Fibroblast of lung (primary cell): ENCODE results near the gene FER. TPM values are rescaled to one million over a fixed set of nuclear protein-coding genes. Genes with fewer than 3 reads are reported as not detected.

Experiments used
- DNase-seq, 2 donors: peaks; one replicate each; pipeline versions ENCODE4 v3.0.0 to v3.0.0-alpha.2; 2010; ENCODE audit warnings: low read depth in 2 of 2
- H2AFZ ChIP-seq: 2 replicates; pipeline ENCODE4 v1.5.1; 2012; ENCODE audit warnings: low read length, control low read depth, inconsistent platforms
- H3K27ac ChIP-seq: 2 replicates; pipeline ENCODE4 v1.5.1; 2011; ENCODE audit warnings: low read length, control low read depth; ENCODE audit not compliant: insufficient read depth
- H3K27me3 ChIP-seq: 2 replicates; pipeline ENCODE4 v1.5.1; 2011; ENCODE audit warnings: mild to moderate bottlenecking, low read length; ENCODE audit not compliant: control insufficient read depth, insufficient read depth
- H3K36me3 ChIP-seq: 2 replicates; pipeline ENCODE4 v1.5.1; 2011; ENCODE audit warnings: low read length; ENCODE audit not compliant: control insufficient read depth, insufficient read depth
- H3K4me1 ChIP-seq: 2 replicates; pipeline ENCODE4 v1.5.1; 2011; ENCODE audit warnings: low read length; ENCODE audit not compliant: control insufficient read depth, insufficient read depth; ENCODE audit errors: extremely low read depth
- H3K4me2 ChIP-seq: 2 replicates; pipeline ENCODE4 v1.5.1; 2011; ENCODE audit warnings: low read length, control low read depth; ENCODE audit not compliant: insufficient read depth; ENCODE audit errors: extremely low read depth
- H3K4me3 ChIP-seq, 4 experiments: fragments of 200-600 bp in 1 of 4; sonication (generic) in 1 of 4; replicated peaks in 1 of 4; 2 replicates each; pipeline ENCODE4 v1.5.1; 2011 to 2016; ENCODE audit warnings: low read length in 4 of 4, low read depth in 3 of 4, mild to moderate bottlenecking in 3 of 4, control low read depth in 2 of 4, inconsistent platforms in 1 of 4, mixed read lengths in 1 of 4; ENCODE audit not compliant: insufficient read depth in 1 of 4; ENCODE audit errors: control extremely low read depth in 1 of 4
- H3K79me2 ChIP-seq: 2 replicates; pipeline ENCODE4 v1.5.1; 2012; ENCODE audit warnings: mild to moderate bottlenecking, low read length, inconsistent platforms; ENCODE audit not compliant: control insufficient read depth, insufficient read depth
- H3K9ac ChIP-seq: 2 replicates; pipeline ENCODE4 v1.5.1; 2011; ENCODE audit warnings: mild to moderate bottlenecking, low read length, control low read depth; ENCODE audit not compliant: insufficient read depth
- H3K9me3 ChIP-seq: 2 replicates; pipeline ENCODE4 v1.5.1; 2012; ENCODE audit warnings: low read depth, low read length; ENCODE audit not compliant: control insufficient read depth, insufficient read depth
- H4K20me1 ChIP-seq: 2 replicates; pipeline ENCODE4 v1.5.1; 2011; ENCODE audit warnings: low read length; ENCODE audit not compliant: control insufficient read depth, insufficient read depth; ENCODE audit errors: extremely low read depth
- CTCF ChIP-seq, 2 donors: IDR thresholded peaks in 1 of 2; conservative IDR thresholded peaks in 1 of 2; 1 replicate in 1 of 2; 2 replicates in 1 of 2; pipeline ENCODE4 v1.5.1; 2011 to 2012; ENCODE audit warnings: low read length in 2 of 2, control low read depth in 1 of 2, inconsistent platforms in 1 of 2, low read depth in 1 of 2, mild to moderate bottlenecking in 1 of 2
- EZH2 ChIP-seq: IDR thresholded peaks from 2 replicates; pipeline ENCODE4 v1.5.1; 2012; ENCODE audit warnings: low read length, control low read depth, mild to moderate bottlenecking; ENCODE audit errors: missing control alignments
- polyA plus RNA-seq, 2 donors: library from polyadenylated mRNA; depleted of rRNA in 1 of 2; stranded (reverse) in 1 of 2; unstranded in 1 of 2; fragments of >200 nt; gene quantifications; 2 replicates each; pipeline ENCODE4 v1.2.1, GENCODE V29; 2011 to 2012; ENCODE audit warnings: missing spikeins in 1 of 2
- total RNA-seq: library from RNA; depleted of rRNA; stranded (reverse); fragments of >200 nt; gene quantifications from 2 replicates; pipeline ENCODE4 v1.2.1, GENCODE V29; 2014

The FER gene
- total and polyA plus RNA-seq, 2 donors (not counting 1 experiment from before 2014, with no cell fraction given), result 12.2 to 21.3 TPM

- no peak overlapping the region for H3K9ac ChIP-seq
Measured at GRCh38 chr5:109105631-109106267, 358.1 kb downstream of the FER start.

GRCh38 chr5:109111680-109112079, 364.0 kb downstream of the FER start:
- H3K9me3 ChIP-seq, result no peaks in the 10 kb centered on the region
- DNase-seq, result no peak
- H3K9ac ChIP-seq, result no peak overlapping the region
- no peaks in the 10 kb centered on the region for H3K79me2 ChIP-seq
- no peak for TF ChIP-seq CTCF (conservative IDR thresholded peaks at IDR 0.05 in 1 of 2, IDR thresholded peaks at IDR 0.05 in 1 of 2; ENCODE audit: low read depth in 1 of 2, low read length in 2 of 2)
- TF ChIP-seq EZH2, result no peak
- H3K36me3 ChIP-seq, result no peaks in the 10 kb centered on the region
- H3K27me3 ChIP-seq, result no peaks in the 10 kb centered on the region
- no peaks in the 10 kb centered on the region for H4K20me1 ChIP-seq
- H3K4me2 ChIP-seq, result no peak overlapping the region
- no peak overlapping the region for H3K4me3 ChIP-seq
- H3K4me1 ChIP-seq, result no peaks in the 10 kb centered on the region
- H2AFZ ChIP-seq, result no peak overlapping the region
- no peak overlapping the region for H3K27ac ChIP-seq

More at GRCh38 chr5:109105631-109106267, 358.1 kb downstream of the FER start:
- Histone ChIP-seq H3K4me3 (peak overlapping the region in 3 of 4 experiments; percentile 0 to 27 (median 6)), H4K20me1 (no peaks in the 10 kb centered on the region), H3K79me2 (no peaks in the 10 kb centered on the region), H3K27me3 (no peaks in the 10 kb centered on the region), H3K4me2 (peak overlapping the region; percentile 71), H3K27ac (peak overlapping the region; percentile 73), H2AFZ (peak overlapping the region; percentile 5), H3K36me3 (no peaks in the 10 kb centered on the region), H3K4me1 (peaks cover 2% of the 10 kb centered on the region), H3K9me3 (no peaks in the 10 kb centered on the region)
- no peak for TF ChIP-seq CTCF (conservative IDR thresholded peaks at IDR 0.05 in 1 of 2, IDR thresholded peaks at IDR 0.05 in 1 of 2; ENCODE audit: low read depth in 1 of 2, low read length in 2 of 2)
- TF ChIP-seq EZH2, result no peak
- peak; percentile 86 to 94 for DNase-seq

GRCh38 chr5:109113608-109114007, 365.9 kb downstream of the FER start:
- H3K36me3 ChIP-seq, result no peaks in the 10 kb centered on the region
- DNase-seq, result no peak
- no peaks in the 10 kb centered on the region for H4K20me1 ChIP-seq
- H3K9me3 ChIP-seq, result no peaks in the 10 kb centered on the region
- H3K4me2 ChIP-seq, result no peak overlapping the region
- no peak overlapping the region for H2AFZ ChIP-seq
- no peak overlapping the region for H3K4me3 ChIP-seq
- no peaks in the 10 kb centered on the region for H3K79me2 ChIP-seq
- no peak overlapping the region for H3K9ac ChIP-seq
- no peak for TF ChIP-seq CTCF (conservative IDR thresholded peaks at IDR 0.05 in 1 of 2, IDR thresholded peaks at IDR 0.05 in 1 of 2; ENCODE audit: low read depth in 1 of 2, low read length in 2 of 2)
- no peak for TF ChIP-seq EZH2
- no peaks in the 10 kb centered on the region for H3K27me3 ChIP-seq
- H3K27ac ChIP-seq, result no peak overlapping the region
- H3K4me1 ChIP-seq, result no peaks in the 10 kb centered on the region
